HEK293 (cell line): ENCODE results near the gene NUMB.
A peak's percentile ranks its signal among the peaks of the same experiment; 100 is the strongest.

Experiments used
- CTCF ChIA-PET: fragments of 350-600 bp; formaldehyde crosslinking; extraction: SDS; loops from one replicate; lab custom pipeline; 2021; ENCODE audit warnings: antibody characterized with exemption; lab: Yijun Ruan, JAX
- POLR2A ChIA-PET: fragments of 300-600 bp; formaldehyde crosslinking; extraction: SDS; loops from one replicate; lab custom pipeline; 2020; ENCODE audit warnings: antibody characterized with exemption, inconsistent platforms; lab: Yijun Ruan, JAX
- H3K27ac ChIP-seq: fragments of 200-500 bp; sonication (Bioruptor generic); 2 replicates; pipeline ENCODE4 v1.5.1; 2014; ENCODE audit warnings: low read depth, low read length, control low read depth, inconsistent platforms; ENCODE audit errors: extremely low read depth
- H3K36me3 ChIP-seq, 2 experiments: fragments of 200-500 bp in 1 of 2; sonication (Bioruptor generic) in 1 of 2; 1 replicate in 1 of 2; 2 replicates in 1 of 2; pipeline ENCODE4 v1.5.1; 2014 to 2017; ENCODE audit warnings: inconsistent platforms in 2 of 2, low read length in 2 of 2; ENCODE audit not compliant: control insufficient read depth in 2 of 2, insufficient read depth in 1 of 2
- H3K4me1 ChIP-seq: fragments of 200-500 bp; sonication (Bioruptor generic); 2 replicates; pipeline ENCODE4 v1.5.1; 2014; ENCODE audit warnings: mild to moderate bottlenecking, low read length, inconsistent platforms; ENCODE audit not compliant: control insufficient read depth, insufficient read depth
- H3K4me3 ChIP-seq: 2 replicates; pipeline ENCODE4 v1.5.1; 2011; ENCODE audit warnings: low read depth, mild to moderate bottlenecking, control low read depth, low read length, moderate library complexity
- H3K9me3 ChIP-seq: fragments of 200-500 bp; sonication (Bioruptor generic); 2 replicates; pipeline ENCODE4 v1.5.1; 2014; ENCODE audit warnings: low read depth, low read length, inconsistent platforms; ENCODE audit not compliant: control insufficient read depth, insufficient read depth
- BCL11B ChIP-seq: fragments of 450-650 bp; formaldehyde crosslinking; IDR thresholded peaks from 2 replicates; pipeline ENCODE4 v1.5.1; 2016; ENCODE audit warnings: low read depth, missing biosample characterization, missing genetic modification characterization
- EGR2 ChIP-seq: fragments of 450-650 bp; formaldehyde crosslinking; IDR thresholded peaks from 2 replicates; pipeline ENCODE4 v1.5.1; 2016; ENCODE audit warnings: low read depth, missing biosample characterization, missing genetic modification characterization
- FEZF1 ChIP-seq: fragments of 450-650 bp; formaldehyde crosslinking; IDR thresholded peaks from 2 replicates; pipeline ENCODE4 v1.5.1; 2016; ENCODE audit warnings: missing biosample characterization, missing genetic modification characterization
- KLF1 ChIP-seq: fragments of 450-650 bp; formaldehyde crosslinking; IDR thresholded peaks from 2 replicates; pipeline ENCODE4 v1.5.1; 2016; ENCODE audit warnings: missing biosample characterization, missing genetic modification characterization
- SP2 ChIP-seq: fragments of 450-650 bp; formaldehyde crosslinking; IDR thresholded peaks from 2 replicates; pipeline ENCODE4 v1.5.1; 2016; ENCODE audit warnings: missing biosample characterization, missing genetic modification characterization
- SP3 ChIP-seq: fragments of 450-650 bp; formaldehyde crosslinking; IDR thresholded peaks from 2 replicates; pipeline ENCODE4 v1.5.1; 2016; ENCODE audit warnings: missing biosample characterization, missing genetic modification characterization
- ZBTB20 ChIP-seq: fragments of 450-650 bp; formaldehyde crosslinking; IDR thresholded peaks from 2 replicates; pipeline ENCODE4 v1.5.1; 2016; ENCODE audit warnings: missing biosample characterization, missing genetic modification characterization
- ZFHX2 ChIP-seq: fragments of 450-650 bp; formaldehyde crosslinking; conservative IDR thresholded peaks from 2 replicates; pipeline ENCODE4 v1.5.1; 2016; ENCODE audit warnings: missing biosample characterization, missing genetic modification characterization
- ZNF133 ChIP-seq: fragments of 450-650 bp; formaldehyde crosslinking; IDR thresholded peaks from 2 replicates; pipeline ENCODE4 v1.5.1; 2016; ENCODE audit warnings: missing biosample characterization, missing genetic modification characterization
- ZNF138 ChIP-seq: fragments of 450-650 bp; formaldehyde crosslinking; IDR thresholded peaks from 2 replicates; pipeline ENCODE4 v1.5.1; 2016; ENCODE audit warnings: missing biosample characterization, missing genetic modification characterization, borderline replicate concordance
- ZNF223 ChIP-seq: fragments of 450-650 bp; formaldehyde crosslinking; IDR thresholded peaks from 2 replicates; pipeline ENCODE4 v1.5.1; 2016; ENCODE audit warnings: missing biosample characterization, missing genetic modification characterization
- ZNF423 ChIP-seq: fragments of 450-650 bp; formaldehyde crosslinking; IDR thresholded peaks from 2 replicates; pipeline ENCODE4 v1.5.1; 2016; ENCODE audit warnings: missing biosample characterization, missing genetic modification characterization
- ZNF501 ChIP-seq: fragments of 450-650 bp; formaldehyde crosslinking; IDR thresholded peaks from 2 replicates; pipeline ENCODE4 v1.5.1; 2016; ENCODE audit warnings: missing biosample characterization, missing genetic modification characterization
- ZNF610 ChIP-seq: fragments of 450-650 bp; formaldehyde crosslinking; IDR thresholded peaks from 2 replicates; pipeline ENCODE4 v1.5.1; 2016; ENCODE audit warnings: missing biosample characterization, missing genetic modification characterization, borderline replicate concordance
- ZNF624 ChIP-seq: fragments of 450-650 bp; formaldehyde crosslinking; IDR thresholded peaks from 2 replicates; pipeline ENCODE4 v1.5.1; 2017; ENCODE audit warnings: missing biosample characterization, missing genetic modification characterization
- ZNF626 ChIP-seq: fragments of 450-650 bp; sonication (Bioruptor Pico); formaldehyde crosslinking; IDR thresholded peaks from 2 replicates; pipeline ENCODE4 v1.5.1; 2018; ENCODE audit warnings: missing biosample characterization, missing genetic modification characterization, inconsistent platforms
- ZNF660 ChIP-seq: fragments of 450-650 bp; IDR thresholded peaks from 2 replicates; pipeline ENCODE4 v1.5.1; 2018; ENCODE audit warnings: missing biosample characterization, mild to moderate bottlenecking, missing genetic modification characterization
- ZXDB ChIP-seq: fragments of 450-650 bp; formaldehyde crosslinking; IDR thresholded peaks from 2 replicates; pipeline ENCODE4 v1.5.1; 2016; ENCODE audit warnings: missing biosample characterization, missing genetic modification characterization
- TF ChIP-seq, protein P1 (sequence below): fragments of 450-650 bp; formaldehyde crosslinking; IDR thresholded peaks from 2 replicates; pipeline ENCODE4 v1.5.1; 2016; ENCODE audit warnings: missing biosample characterization, missing genetic modification characterization
- TF ChIP-seq, protein P2 (sequence below): fragments of 450-650 bp; formaldehyde crosslinking; IDR thresholded peaks from 2 replicates; pipeline ENCODE4 v1.5.1; 2017; ENCODE audit warnings: missing biosample characterization, missing genetic modification characterization
- TF ChIP-seq, protein P3 (sequence below): fragments of 450-650 bp; formaldehyde crosslinking; IDR thresholded peaks from 2 replicates; pipeline ENCODE4 v1.5.1; 2017; ENCODE audit warnings: missing biosample characterization, missing genetic modification characterization
- TF ChIP-seq, protein P4 (sequence below): fragments of 450-650 bp; formaldehyde crosslinking; optimal IDR thresholded peaks from 2 replicates; pipeline ENCODE3; 2016; ENCODE audit warnings: missing biosample characterization, mild to moderate bottlenecking, missing genetic modification characterization
- TF ChIP-seq, protein P5 (sequence below): sonication (generic); formaldehyde crosslinking; IDR thresholded peaks from 2 replicates; pipeline ENCODE4 v1.8.1; 2022; ENCODE audit warnings: mild to moderate bottlenecking, moderate library complexity, missing genetic modification reagents
- TF ChIP-seq, protein P6 (sequence below): fragments of 450-650 bp; formaldehyde crosslinking; conservative IDR thresholded peaks from 2 replicates; pipeline ENCODE4 v1.5.1; 2016; ENCODE audit warnings: low read depth, missing biosample characterization, missing genetic modification characterization

The NUMB gene

DNA sequence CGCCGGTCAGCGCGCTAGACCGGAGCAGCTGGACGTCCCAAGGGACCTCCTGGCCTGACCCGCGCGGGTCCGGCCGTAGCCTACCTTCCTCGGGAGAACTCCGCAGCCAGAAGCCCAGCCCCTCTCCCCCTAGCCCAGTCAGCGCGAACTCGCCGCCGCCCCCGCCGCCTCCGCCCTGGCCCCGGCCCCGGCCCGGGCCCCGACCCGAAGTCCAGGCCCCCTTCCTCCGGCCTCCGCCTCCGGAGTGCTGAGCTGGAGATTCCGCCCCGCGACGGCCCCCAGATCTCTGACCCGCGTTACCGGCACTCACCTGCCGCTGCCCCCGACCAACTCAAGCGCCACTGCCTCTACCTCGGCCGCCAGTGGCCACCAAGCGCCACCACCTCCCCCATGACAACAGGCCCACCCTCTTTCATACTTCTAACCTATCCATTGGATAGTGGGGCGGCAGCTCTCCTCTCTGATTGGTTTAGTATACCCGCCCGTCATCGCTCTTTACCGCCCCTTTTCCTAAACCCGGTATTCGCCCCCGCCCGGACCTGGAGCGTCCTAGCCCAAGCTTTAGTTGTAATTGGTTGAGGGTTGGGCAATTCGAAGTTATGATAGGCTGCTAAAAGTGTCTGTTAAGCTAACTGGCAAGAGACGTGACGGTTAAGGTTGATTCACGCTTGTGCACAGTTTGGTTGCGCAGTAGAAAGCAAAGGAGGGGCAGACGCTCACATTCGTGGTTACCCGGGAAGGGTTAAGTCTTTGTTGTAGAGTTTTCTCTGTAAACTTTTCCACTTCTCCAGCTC lies at the start of gene NUMB:
Gene NUMB, minus strand, starts transcription at position 364 of the 794 bp plus-strand sequence. CDS start 102,795 bp downstream, outside the sequence.
- H3K27ac ChIP-seq, result peak within 1 kb of the TSS; percentile 80
- POLR2A ChIA-PET, result interaction anchor here (0.6 to 2.1 kb wide), 14 partner anchors 9 to 560 kb away, joined by 3 to 12 read pairs (median 4); partner anchors contain the start of genes RBM25 and RIOX1
- peak within 1 kb of the TSS; percentile 97 for H3K4me3 ChIP-seq
- H3K36me3 ChIP-seq, result no peaks in the 10 kb centered on the region
- no peaks in the 10 kb centered on the region for H3K9me3 ChIP-seq
- CTCF ChIA-PET, result interaction anchor here (0.5 to 1.4 kb wide), 5 partner anchors 14 to 285 kb away, joined by 3 to 4 read pairs (median 3); no protein-coding TSS in a partner anchor
- H3K4me1 ChIP-seq, result peaks cover 36% of the 10 kb centered on the region
- TF ChIP-seq, protein P1, sequence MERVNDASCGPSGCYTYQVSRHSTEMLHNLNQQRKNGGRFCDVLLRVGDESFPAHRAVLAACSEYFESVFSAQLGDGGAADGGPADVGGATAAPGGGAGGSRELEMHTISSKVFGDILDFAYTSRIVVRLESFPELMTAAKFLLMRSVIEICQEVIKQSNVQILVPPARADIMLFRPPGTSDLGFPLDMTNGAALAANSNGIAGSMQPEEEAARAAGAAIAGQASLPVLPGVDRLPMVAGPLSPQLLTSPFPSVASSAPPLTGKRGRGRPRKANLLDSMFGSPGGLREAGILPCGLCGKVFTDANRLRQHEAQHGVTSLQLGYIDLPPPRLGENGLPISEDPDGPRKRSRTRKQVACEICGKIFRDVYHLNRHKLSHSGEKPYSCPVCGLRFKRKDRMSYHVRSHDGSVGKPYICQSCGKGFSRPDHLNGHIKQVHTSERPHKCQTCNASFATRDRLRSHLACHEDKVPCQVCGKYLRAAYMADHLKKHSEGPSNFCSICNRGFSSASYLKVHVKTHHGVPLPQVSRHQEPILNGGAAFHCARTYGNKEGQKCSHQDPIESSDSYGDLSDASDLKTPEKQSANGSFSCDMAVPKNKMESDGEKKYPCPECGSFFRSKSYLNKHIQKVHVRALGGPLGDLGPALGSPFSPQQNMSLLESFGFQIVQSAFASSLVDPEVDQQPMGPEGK, result peak; percentile 69
- TF ChIP-seq BCL11B (tag by site-specific recombination), result no peak
- no peak for TF ChIP-seq ZNF624 (tag by site-specific recombination)
- peak; percentile 54; the same call in 1 of the 2 replicates for TF ChIP-seq ZBTB20
- TF ChIP-seq ZNF501, result no peak
- TF ChIP-seq, protein P2, sequence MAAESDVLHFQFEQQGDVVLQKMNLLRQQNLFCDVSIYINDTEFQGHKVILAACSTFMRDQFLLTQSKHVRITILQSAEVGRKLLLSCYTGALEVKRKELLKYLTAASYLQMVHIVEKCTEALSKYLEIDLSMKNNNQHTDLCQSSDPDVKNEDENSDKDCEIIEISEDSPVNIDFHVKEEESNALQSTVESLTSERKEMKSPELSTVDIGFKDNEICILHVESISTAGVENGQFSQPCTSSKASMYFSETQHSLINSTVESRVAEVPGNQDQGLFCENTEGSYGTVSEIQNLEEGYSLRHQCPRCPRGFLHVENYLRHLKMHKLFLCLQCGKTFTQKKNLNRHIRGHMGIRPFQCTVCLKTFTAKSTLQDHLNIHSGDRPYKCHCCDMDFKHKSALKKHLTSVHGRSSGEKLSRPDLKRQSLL (tag by site-specific recombination), result no peak
- TF ChIP-seq, protein P3, sequence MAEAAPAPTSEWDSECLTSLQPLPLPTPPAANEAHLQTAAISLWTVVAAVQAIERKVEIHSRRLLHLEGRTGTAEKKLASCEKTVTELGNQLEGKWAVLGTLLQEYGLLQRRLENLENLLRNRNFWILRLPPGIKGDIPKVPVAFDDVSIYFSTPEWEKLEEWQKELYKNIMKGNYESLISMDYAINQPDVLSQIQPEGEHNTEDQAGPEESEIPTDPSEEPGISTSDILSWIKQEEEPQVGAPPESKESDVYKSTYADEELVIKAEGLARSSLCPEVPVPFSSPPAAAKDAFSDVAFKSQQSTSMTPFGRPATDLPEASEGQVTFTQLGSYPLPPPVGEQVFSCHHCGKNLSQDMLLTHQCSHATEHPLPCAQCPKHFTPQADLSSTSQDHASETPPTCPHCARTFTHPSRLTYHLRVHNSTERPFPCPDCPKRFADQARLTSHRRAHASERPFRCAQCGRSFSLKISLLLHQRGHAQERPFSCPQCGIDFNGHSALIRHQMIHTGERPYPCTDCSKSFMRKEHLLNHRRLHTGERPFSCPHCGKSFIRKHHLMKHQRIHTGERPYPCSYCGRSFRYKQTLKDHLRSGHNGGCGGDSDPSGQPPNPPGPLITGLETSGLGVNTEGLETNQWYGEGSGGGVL (tag by site-specific recombination), result 0 out of 2 replicates have a peak, but pooled peaks have one; percentile 25
- no peak for TF ChIP-seq ZNF223
- TF ChIP-seq, protein P4, sequence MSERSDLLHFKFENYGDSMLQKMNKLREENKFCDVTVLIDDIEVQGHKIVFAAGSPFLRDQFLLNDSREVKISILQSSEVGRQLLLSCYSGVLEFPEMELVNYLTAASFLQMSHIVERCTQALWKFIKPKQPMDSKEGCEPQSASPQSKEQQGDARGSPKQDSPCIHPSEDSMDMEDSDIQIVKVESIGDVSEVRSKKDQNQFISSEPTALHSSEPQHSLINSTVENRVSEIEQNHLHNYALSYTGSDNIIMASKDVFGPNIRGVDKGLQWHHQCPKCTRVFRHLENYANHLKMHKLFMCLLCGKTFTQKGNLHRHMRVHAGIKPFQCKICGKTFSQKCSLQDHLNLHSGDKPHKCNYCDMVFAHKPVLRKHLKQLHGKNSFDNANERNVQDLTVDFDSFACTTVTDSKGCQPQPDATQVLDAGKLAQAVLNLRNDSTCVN (tag by site-specific recombination), result peak; percentile 32
- no peak for TF ChIP-seq ZNF626 (tag by site-specific recombination)
- TF ChIP-seq ZFHX2 (tag by site-specific recombination), result peak; percentile 90
- TF ChIP-seq KLF1, result peak; percentile 10; the same call in 1 of the 2 replicates
- no peak for TF ChIP-seq ZNF138
- TF ChIP-seq ZNF423 (tag by site-specific recombination), result no peak; the same call in 1 of the 2 replicates
- TF ChIP-seq, protein P5, sequence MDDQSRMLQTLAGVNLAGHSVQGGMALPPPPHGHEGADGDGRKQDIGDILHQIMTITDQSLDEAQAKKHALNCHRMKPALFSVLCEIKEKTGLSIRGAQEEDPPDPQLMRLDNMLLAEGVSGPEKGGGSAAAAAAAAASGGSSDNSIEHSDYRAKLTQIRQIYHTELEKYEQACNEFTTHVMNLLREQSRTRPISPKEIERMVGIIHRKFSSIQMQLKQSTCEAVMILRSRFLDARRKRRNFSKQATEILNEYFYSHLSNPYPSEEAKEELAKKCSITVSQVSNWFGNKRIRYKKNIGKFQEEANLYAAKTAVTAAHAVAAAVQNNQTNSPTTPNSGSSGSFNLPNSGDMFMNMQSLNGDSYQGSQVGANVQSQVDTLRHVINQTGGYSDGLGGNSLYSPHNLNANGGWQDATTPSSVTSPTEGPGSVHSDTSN (CRISPR knock-in tag), result peak; percentile 98
- TF ChIP-seq FEZF1 (tag by site-specific recombination), result peak; percentile 52
- peak; percentile 87 for TF ChIP-seq SP3 (tag by site-specific recombination)
- 0 out of 2 replicates have a peak, but pooled peaks have one; percentile 12 for TF ChIP-seq ZNF660 (tag by site-specific recombination)
- TF ChIP-seq, protein P6, sequence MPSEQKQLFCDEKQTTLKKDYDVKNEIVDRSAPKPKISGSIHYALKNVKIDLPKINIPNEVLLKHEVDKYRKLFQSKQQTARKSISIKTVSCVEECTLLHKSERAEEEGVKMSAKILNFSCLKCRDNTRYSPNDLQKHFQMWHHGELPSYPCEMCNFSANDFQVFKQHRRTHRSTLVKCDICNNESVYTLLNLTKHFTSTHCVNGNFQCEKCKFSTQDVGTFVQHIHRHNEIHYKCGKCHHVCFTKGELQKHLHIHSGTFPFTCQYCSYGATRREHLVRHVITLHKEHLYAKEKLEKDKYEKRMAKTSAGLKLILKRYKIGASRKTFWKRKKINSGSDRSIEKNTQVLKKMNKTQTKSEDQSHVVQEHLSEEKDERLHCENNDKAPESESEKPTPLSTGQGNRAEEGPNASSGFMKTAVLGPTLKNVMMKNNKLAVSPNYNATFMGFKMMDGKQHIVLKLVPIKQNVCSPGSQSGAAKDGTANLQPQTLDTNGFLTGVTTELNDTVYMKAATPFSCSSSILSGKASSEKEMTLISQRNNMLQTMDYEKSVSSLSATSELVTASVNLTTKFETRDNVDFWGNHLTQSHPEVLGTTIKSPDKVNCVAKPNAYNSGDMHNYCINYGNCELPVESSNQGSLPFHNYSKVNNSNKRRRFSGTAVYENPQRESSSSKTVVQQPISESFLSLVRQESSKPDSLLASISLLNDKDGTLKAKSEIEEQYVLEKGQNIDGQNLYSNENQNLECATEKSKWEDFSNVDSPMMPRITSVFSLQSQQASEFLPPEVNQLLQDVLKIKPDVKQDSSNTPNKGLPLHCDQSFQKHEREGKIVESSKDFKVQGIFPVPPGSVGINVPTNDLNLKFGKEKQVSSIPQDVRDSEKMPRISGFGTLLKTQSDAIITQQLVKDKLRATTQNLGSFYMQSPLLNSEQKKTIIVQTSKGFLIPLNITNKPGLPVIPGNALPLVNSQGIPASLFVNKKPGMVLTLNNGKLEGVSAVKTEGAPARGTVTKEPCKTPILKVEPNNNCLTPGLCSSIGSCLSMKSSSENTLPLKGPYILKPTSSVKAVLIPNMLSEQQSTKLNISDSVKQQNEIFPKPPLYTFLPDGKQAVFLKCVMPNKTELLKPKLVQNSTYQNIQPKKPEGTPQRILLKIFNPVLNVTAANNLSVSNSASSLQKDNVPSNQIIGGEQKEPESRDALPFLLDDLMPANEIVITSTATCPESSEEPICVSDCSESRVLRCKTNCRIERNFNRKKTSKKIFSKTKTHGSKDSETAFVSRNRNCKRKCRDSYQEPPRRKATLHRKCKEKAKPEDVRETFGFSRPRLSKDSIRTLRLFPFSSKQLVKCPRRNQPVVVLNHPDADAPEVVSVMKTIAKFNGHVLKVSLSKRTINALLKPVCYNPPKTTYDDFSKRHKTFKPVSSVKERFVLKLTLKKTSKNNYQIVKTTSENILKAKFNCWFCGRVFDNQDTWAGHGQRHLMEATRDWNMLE (tag by site-specific recombination), result 0 out of 2 replicates have a peak, but pooled peaks have one; percentile 15
- peak; percentile 77; the same call in 1 of the 2 replicates for TF ChIP-seq ZNF610
- peak; percentile 70 for TF ChIP-seq EGR2 (tag by site-specific recombination)
- no peak for TF ChIP-seq ZNF133
- 0 out of 2 replicates have a peak, but pooled peaks have one; percentile 29 for TF ChIP-seq ZXDB (tag by site-specific recombination)
- TF ChIP-seq SP2, result peak; percentile 98
